NB4 (cell line): Measurements from ENCODE around the gene BCL2L1.

Experiments
- DNase-seq: peaks from one replicate; pipeline ENCODE4 v3.0.0; 2010; ENCODE audit warnings: low read depth
- H3K4me3 ChIP-seq: one replicate; pipeline ENCODE4 v1.5.1; 2011; ENCODE audit warnings: mild to moderate bottlenecking, low read depth, low read length, moderate library complexity
- CTCF ChIP-seq: IDR thresholded peaks from one replicate; pipeline ENCODE4 v1.5.1; 2012; ENCODE audit warnings: low read depth, low read length
- MAX ChIP-seq: IDR thresholded peaks from 2 replicates; pipeline ENCODE4 v1.6.1; 2011; ENCODE audit warnings: low read depth, low read length
- MYC ChIP-seq: IDR thresholded peaks from 2 replicates; pipeline ENCODE4 v1.6.1; 2011; ENCODE audit warnings: low read depth, low read length
- POLR2A ChIP-seq: IDR thresholded peaks from 2 replicates; pipeline ENCODE4 v1.6.1; 2011; ENCODE audit warnings: mild to moderate bottlenecking; ENCODE audit not compliant: insufficient read length; ENCODE audit errors: extremely low read depth

Gene BCL2L1

GRCh38 chr20:31693402-31693801, 29.3 kb downstream of the BCL2L1 start:
- no peak for TF ChIP-seq CTCF
- TF ChIP-seq POLR2A, result no peak
- no peak for TF ChIP-seq MYC
- TF ChIP-seq MAX, result no peak
- H3K4me3 ChIP-seq, result no peak overlapping the region
- DNase-seq, result no peak

GRCh38 chr20:31691646-31692275, 30.9 kb downstream of the BCL2L1 start:
- TF ChIP-seq POLR2A, result no peak
- TF ChIP-seq MAX, result no peak
- no peak for TF ChIP-seq MYC
- no peak for TF ChIP-seq CTCF
- H3K4me3 ChIP-seq, result no peak overlapping the region
- DNase-seq, result no peak

- no peak for DNase-seq
- TF ChIP-seq POLR2A, result no peak
- TF ChIP-seq CTCF, result no peak
- TF ChIP-seq MAX, result no peak
- no peak for TF ChIP-seq MYC
- H3K4me3 ChIP-seq, result no peak overlapping the region
These were observed 32.5 kb downstream of the BCL2L1 start for GRCh38 chr20:31690124-31690666.

GRCh38 chr20:31689141-31689540, 33.5 kb downstream of the BCL2L1 start:
- no peak for DNase-seq
- TF ChIP-seq CTCF (no peak), POLR2A (no peak), MAX (no peak)
- no peak overlapping the region for H3K4me3 ChIP-seq

- TF ChIP-seq CTCF (no peak), MAX (no peak), MYC (no peak), POLR2A (no peak)
- H3K4me3 ChIP-seq, result no peak overlapping the region
These were observed 34.9 kb downstream of the BCL2L1 start for GRCh38 chr20:31687777-31688176.

More at GRCh38 chr20:31687777-31688176, 34.9 kb downstream of the BCL2L1 start:
- no peak for DNase-seq
